Lower leg skin (tissue), 4 donors: Measurements from ENCODE around the gene BCL2. TPM values are rescaled to one million over a fixed set of nuclear protein-coding genes. Genes with fewer than 3 reads are reported as not detected.

Source experiments
- DNase-seq, 2 donors: peaks; one replicate each; pipeline ENCODE4 v3.0.0-alpha.2; 2019; ENCODE audit warnings: low spot score in 2 of 2
- H3K4me3 ChIP-seq: fragments of 200-600 bp; sonication (generic); 2 replicates; pipeline ENCODE4 v1.5.1; 2017; ENCODE audit warnings: mild to moderate bottlenecking, low read depth; ENCODE audit not compliant: poor library complexity, severe bottlenecking
- CTCF ChIP-seq, 3 donors: fragments of 450-650 bp; IDR thresholded peaks; one replicate each; pipeline ENCODE4 v1.5.1; 2016; ENCODE audit warnings: antibody characterized with exemption in 3 of 3, mild to moderate bottlenecking in 3 of 3, moderate library complexity in 2 of 3
- POLR2A ChIP-seq, 2 donors: fragments of 450-650 bp; IDR thresholded peaks; one replicate each; pipeline ENCODE4 v1.6.1; 2016 to 2017; ENCODE audit warnings: antibody characterized with exemption in 2 of 2, mild to moderate bottlenecking in 1 of 2, moderate library complexity in 1 of 2
- WGBS, 2 donors: methylation state at CpG; one replicate each; pipeline ENCODE4 v1.1.5; 2018; 5-methylcytosine and 5-hydroxymethylcytosine counted together
- intact Hi-C: fragments of 100-400 bp; cut with DNase I; formaldehyde crosslinking; loops from one replicate; pipeline ENCODE4 v1.15.0; 2023; ENCODE audit warnings: low total_unique reads
- total RNA-seq, 4 donors: library from RNA; depleted of rRNA; stranded (reverse); fragments of >200 nt; gene quantifications; one replicate each; pipeline ENCODE4 v1.1.0, GENCODE V29; 2016

Gene BCL2
- total RNA-seq, 4 donors from 2014 or later: 12.8 to 21.7 (median 18.2) TPM

GRCh38 chr18:63135101-63135500 lies 184.5 kb downstream of the BCL2 start:
- intact Hi-C loops: no loop called here
- TF ChIP-seq POLR2A (IDR thresholded peaks at IDR 0.05): no peak
- TF ChIP-seq CTCF (IDR thresholded peaks at IDR 0.05): no peak
- 43 to 44% methylated on average over 3 of the region's 3 CpGs for WGBS, 2 donors
- no peak overlapping the region for H3K4me3 ChIP-seq
- no peak for DNase-seq

- WGBS, 2 donors: 35 to 41% methylated on average over 8 of the region's 8 CpGs
- H3K4me3 ChIP-seq: no peak overlapping the region
- no peak for TF ChIP-seq CTCF (IDR thresholded peaks at IDR 0.05)
- no peak for TF ChIP-seq POLR2A (IDR thresholded peaks at IDR 0.05)
- intact Hi-C loops: loop anchor here (5.0 kb wide), 1 partner anchor 189 kb away; no protein-coding TSS in a partner anchor
- DNase-seq: peak in 1 of 2 donors; percentile 84
These were observed 186.8 kb downstream of the BCL2 start for GRCh38 chr18:63132819-63133200.

- DNase-seq: peak in 1 of 2 donors; percentile 32
- intact Hi-C loops: loop anchor here (5.0 kb wide), 1 partner anchor 190 kb away; no protein-coding TSS in a partner anchor
- TF ChIP-seq CTCF (IDR thresholded peaks at IDR 0.05) (no peak), POLR2A (IDR thresholded peaks at IDR 0.05) (no peak)
- WGBS, 2 donors: 63 to 68% methylated on average over 13 of the region's 13 CpGs
- H3K4me3 ChIP-seq: no peak overlapping the region
These were observed 187.4 kb downstream of the BCL2 start for GRCh38 chr18:63131959-63132818.

DNA sequence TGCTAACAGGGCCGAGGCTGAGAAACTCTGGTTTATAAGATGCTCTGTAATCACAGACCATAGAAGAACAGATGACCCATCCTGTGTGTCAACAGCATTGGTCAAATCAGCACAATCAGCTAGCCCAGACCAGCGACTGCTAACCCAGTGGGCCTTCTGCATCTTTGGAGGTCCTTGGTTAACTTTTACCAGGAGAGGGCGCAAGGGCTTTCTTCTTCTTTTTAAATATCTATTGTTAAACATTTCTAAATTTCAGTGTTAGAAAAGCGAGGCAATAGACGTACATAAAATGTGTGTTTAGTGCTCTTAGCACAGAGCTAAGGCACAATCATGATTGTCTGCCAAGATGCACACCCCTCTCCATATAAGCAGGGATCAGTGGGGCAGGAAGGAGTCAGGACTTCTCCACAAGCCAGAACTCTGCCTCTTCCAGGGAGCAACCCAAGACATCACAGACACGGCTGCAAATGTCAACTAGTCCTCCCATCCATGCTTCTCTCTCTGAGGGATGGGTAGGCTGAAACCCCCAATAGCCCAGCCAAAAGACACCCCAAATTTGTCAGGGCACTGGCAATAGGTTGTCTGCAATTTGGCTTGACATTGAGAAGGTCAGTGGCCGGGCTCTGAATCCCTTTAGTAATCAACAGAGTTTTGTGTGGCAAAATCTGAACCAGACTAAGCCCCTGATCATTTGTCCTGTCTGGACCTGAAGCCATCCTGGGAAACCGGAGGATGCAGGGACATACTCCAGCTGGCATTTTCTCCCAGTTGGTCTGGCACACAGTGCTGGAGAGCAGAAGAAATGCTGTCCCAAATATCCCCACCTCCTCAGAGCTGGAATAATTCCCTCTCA lies 188.2 kb downstream of the BCL2 start:
- peak in 1 of 2 donors; percentile 72 for DNase-seq
- 31 to 36% methylated on average over 7 to 8 of the region's 8 CpGs for WGBS, 2 donors
- intact Hi-C loops: loop anchor here (5.0 kb wide), 1 partner anchor 191 kb away; no protein-coding TSS in a partner anchor
- TF ChIP-seq POLR2A (IDR thresholded peaks at IDR 0.05) (no peak), CTCF (IDR thresholded peaks at IDR 0.05) (no peak)
- no peak overlapping the region for H3K4me3 ChIP-seq

- TF ChIP-seq CTCF (IDR thresholded peaks at IDR 0.05) (no peak), POLR2A (IDR thresholded peaks at IDR 0.05) (no peak)
- DNase-seq: no peak
- WGBS, 2 donors: 76 to 79% methylated on average over 2 of the region's 2 CpGs
- intact Hi-C loops: loop anchor here (5.0 kb wide), 1 partner anchor 192 kb away; no protein-coding TSS in a partner anchor
- no peak overlapping the region for H3K4me3 ChIP-seq
These were observed 189.4 kb downstream of the BCL2 start for GRCh38 chr18:63130176-63130575.
